ENCODE results near the gene DLG2.

Gene DLG2

GRCh38 chr11:84890676-84891075 lies 736.5 kb downstream of the DLG2 start:
- H3K4me3 ChIP-seq (ENCODE audit: low read depth, low read length): no peak overlapping the region
- TF ChIP-seq CTCF (IDR thresholded peaks at IDR 0.05; ENCODE audit: borderline replicate concordance, insufficient read depth, low read depth, low read length): no peak

- H3K4me3 ChIP-seq (ENCODE audit: low read depth, low read length): no peak overlapping the region
- no peak for TF ChIP-seq CTCF (IDR thresholded peaks at IDR 0.05; ENCODE audit: borderline replicate concordance, insufficient read depth, low read depth, low read length)
Observed at GRCh38 chr11:84889556-84889955, 737.6 kb downstream of the DLG2 start.

- H3K4me3 ChIP-seq (ENCODE audit: low read depth, low read length): no peak overlapping the region
- no peak for TF ChIP-seq CTCF (IDR thresholded peaks at IDR 0.05; ENCODE audit: borderline replicate concordance, insufficient read depth, low read depth, low read length)
Observed at GRCh38 chr11:84887055-84887629, 740.0 kb downstream of the DLG2 start.

GRCh38 chr11:84886344-84886743 lies 740.8 kb downstream of the DLG2 start:
- H3K4me3 ChIP-seq (ENCODE audit: low read depth, low read length): no peak overlapping the region

GRCh38 chr11:84884836-84885235 lies 742.3 kb downstream of the DLG2 start:
- no peak for TF ChIP-seq CTCF (IDR thresholded peaks at IDR 0.05; ENCODE audit: borderline replicate concordance, insufficient read depth, low read depth, low read length)
- H3K4me3 ChIP-seq (ENCODE audit: low read depth, low read length): no peak overlapping the region

More at GRCh38 chr11:84886344-84886743, 740.8 kb downstream of the DLG2 start:
- TF ChIP-seq CTCF (IDR thresholded peaks at IDR 0.05; ENCODE audit: borderline replicate concordance, insufficient read depth, low read depth, low read length): no peak

GRCh38 chr11:84882056-84882455 lies 745.1 kb downstream of the DLG2 start:
- H3K4me3 ChIP-seq (ENCODE audit: low read depth, low read length): no peak overlapping the region
- TF ChIP-seq CTCF (IDR thresholded peaks at IDR 0.05; ENCODE audit: borderline replicate concordance, insufficient read depth, low read depth, low read length): no peak

GRCh38 chr11:84871116-84871515 lies 756.0 kb downstream of the DLG2 start:
- H3K4me3 ChIP-seq (ENCODE audit: low read depth, low read length): no peak overlapping the region
- TF ChIP-seq CTCF (IDR thresholded peaks at IDR 0.05; ENCODE audit: borderline replicate concordance, insufficient read depth, low read depth, low read length): no peak

All from GM12875 (cell line).